SU-DHL-6 (cell line): Measurements from ENCODE around the gene CMTM7.

Experiments used
- H2AFZ ChIP-seq: fragments of 200-600 bp; sonication (generic); 2 replicates; pipeline ENCODE4 v1.6.1; 2014; ENCODE audit warnings: low read depth, mild to moderate bottlenecking, moderate library complexity, mixed read lengths, antibody characterized with exemption, low read length; ENCODE audit not compliant: severe bottlenecking
- H3F3A ChIP-seq: fragments of 200-600 bp; shearing (Covaris generic); 2 replicates; pipeline ENCODE4 v1.6.0; 2016; ENCODE audit warnings: antibody characterized with exemption, mild to moderate bottlenecking; ENCODE audit not compliant: insufficient read depth
- H3K27ac ChIP-seq: fragments of 200-600 bp; sonication (generic); 2 replicates; pipeline ENCODE4 v1.5.1; 2016; ENCODE audit warnings: low read depth, mild to moderate bottlenecking, low read length, moderate library complexity, mixed read lengths
- H3K27me3 ChIP-seq: fragments of 200-600 bp; sonication (generic), shearing (Covaris generic); 2 replicates; pipeline ENCODE4 v1.6.0; 2014; ENCODE audit warnings: mild to moderate bottlenecking, low read length
- H3K36me3 ChIP-seq: fragments of 200-600 bp; sonication (generic); 2 replicates; pipeline ENCODE4 v1.6.1; 2014; ENCODE audit warnings: mild to moderate bottlenecking, low read length, mixed read lengths
- H3K4me2 ChIP-seq: fragments of 300-600, 200-600 bp; shearing (Covaris generic), sonication (generic); 2 replicates; pipeline ENCODE4 v1.6.0; 2014; ENCODE audit warnings: low read length, low read depth, mild to moderate bottlenecking; ENCODE audit not compliant: poor library complexity, severe bottlenecking
- H3K4me3 ChIP-seq: fragments of 200-600 bp; sonication (generic); 2 replicates; pipeline ENCODE4 v1.5.1; 2014; ENCODE audit warnings: antibody characterized with exemption, low read length, mild to moderate bottlenecking, mixed read lengths; ENCODE audit not compliant: insufficient read depth, poor library complexity, severe bottlenecking
- H3K79me2 ChIP-seq: fragments of 200-600 bp; sonication (generic); 2 replicates; pipeline ENCODE4 v1.6.1; 2014; ENCODE audit warnings: mild to moderate bottlenecking, low read length, moderate library complexity; ENCODE audit not compliant: insufficient read depth
- H3K9ac ChIP-seq: fragments of 200-600 bp; sonication (generic); 2 replicates; pipeline ENCODE4 v1.7.0; 2014; ENCODE audit warnings: mild to moderate bottlenecking, low read length
- H3K9me2 ChIP-seq: fragments of 200-600 bp; sonication (generic); replicated peaks from 2 replicates; pipeline ENCODE4 v1.6.1; 2014; ENCODE audit warnings: low read length; ENCODE audit not compliant: insufficient read depth
- H3K9me3 ChIP-seq: fragments of 200-600 bp; sonication (generic); 2 replicates; pipeline ENCODE4 v1.6.1; 2014; ENCODE audit warnings: low read length, mixed read lengths; ENCODE audit not compliant: insufficient read depth
- H4K20me1 ChIP-seq: fragments of 200-600 bp; sonication (generic); 2 replicates; pipeline ENCODE4 v1.6.1; 2014; ENCODE audit warnings: low read depth, mild to moderate bottlenecking, antibody characterized with exemption, low read length, moderate library complexity, mixed read lengths
- EZH2phosphoT487 ChIP-seq: fragments of 200-600 bp; sonication (generic), shearing (Covaris generic); conservative IDR thresholded peaks from 2 replicates; pipeline ENCODE4 v1.6.1; 2018; ENCODE audit warnings: mild to moderate bottlenecking, antibody characterized with exemption, low read length, moderate library complexity, mixed read lengths
- TF ChIP-seq, protein P1 (sequence below): fragments of 200-600 bp; sonication (generic); IDR thresholded peaks from one replicate; pipeline ENCODE4 v1.5.1; 2017; ENCODE audit warnings: antibody characterized with exemption, mild to moderate bottlenecking, low read length, moderate library complexity; ENCODE audit not compliant: insufficient read depth, poor library complexity, severe bottlenecking

Gene CMTM7

DNA sequence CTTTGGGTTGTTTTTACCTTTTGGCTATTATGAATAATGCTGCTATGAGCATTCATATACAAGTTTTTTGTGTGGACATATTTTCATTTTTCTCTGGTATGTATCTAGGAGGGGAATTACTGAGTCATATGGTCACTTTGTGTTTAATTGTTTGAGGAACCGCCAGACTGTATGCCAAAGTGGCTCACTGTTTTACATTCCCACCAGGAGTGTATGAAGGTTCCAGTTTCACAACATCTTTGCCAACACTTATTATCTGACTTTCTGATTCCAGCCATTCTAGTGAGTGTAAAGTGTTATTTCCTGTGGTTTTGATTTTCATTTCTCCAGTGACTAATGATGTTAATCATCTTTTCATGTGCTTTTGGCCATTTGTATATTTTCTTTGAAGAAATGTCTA, 51.8 kb downstream of the CMTM7 start:
- Histone ChIP-seq H3K27ac (no peak overlapping the region), H3K9me3 (no peaks in the 10 kb centered on the region), H3K4me2 (no peak overlapping the region), H4K20me1 (no peaks in the 10 kb centered on the region; the same call in 1 of the 2 replicates), H3F3A (no peaks in the 10 kb centered on the region), H3K27me3 (no peaks in the 10 kb centered on the region), H2AFZ (no peak overlapping the region), H3K79me2 (no peaks in the 10 kb centered on the region), H3K36me3 (no peaks in the 10 kb centered on the region), H3K4me3 (no peak overlapping the region), H3K9ac (no peak overlapping the region), H3K9me2 (no peaks in the 10 kb centered on the region)
- TF ChIP-seq, protein P1, sequence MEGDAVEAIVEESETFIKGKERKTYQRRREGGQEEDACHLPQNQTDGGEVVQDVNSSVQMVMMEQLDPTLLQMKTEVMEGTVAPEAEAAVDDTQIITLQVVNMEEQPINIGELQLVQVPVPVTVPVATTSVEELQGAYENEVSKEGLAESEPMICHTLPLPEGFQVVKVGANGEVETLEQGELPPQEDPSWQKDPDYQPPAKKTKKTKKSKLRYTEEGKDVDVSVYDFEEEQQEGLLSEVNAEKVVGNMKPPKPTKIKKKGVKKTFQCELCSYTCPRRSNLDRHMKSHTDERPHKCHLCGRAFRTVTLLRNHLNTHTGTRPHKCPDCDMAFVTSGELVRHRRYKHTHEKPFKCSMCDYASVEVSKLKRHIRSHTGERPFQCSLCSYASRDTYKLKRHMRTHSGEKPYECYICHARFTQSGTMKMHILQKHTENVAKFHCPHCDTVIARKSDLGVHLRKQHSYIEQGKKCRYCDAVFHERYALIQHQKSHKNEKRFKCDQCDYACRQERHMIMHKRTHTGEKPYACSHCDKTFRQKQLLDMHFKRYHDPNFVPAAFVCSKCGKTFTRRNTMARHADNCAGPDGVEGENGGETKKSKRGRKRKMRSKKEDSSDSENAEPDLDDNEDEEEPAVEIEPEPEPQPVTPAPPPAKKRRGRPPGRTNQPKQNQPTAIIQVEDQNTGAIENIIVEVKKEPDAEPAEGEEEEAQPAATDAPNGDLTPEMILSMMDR, result no peak
- no peak for TF ChIP-seq EZH2phosphoT487

DNA sequence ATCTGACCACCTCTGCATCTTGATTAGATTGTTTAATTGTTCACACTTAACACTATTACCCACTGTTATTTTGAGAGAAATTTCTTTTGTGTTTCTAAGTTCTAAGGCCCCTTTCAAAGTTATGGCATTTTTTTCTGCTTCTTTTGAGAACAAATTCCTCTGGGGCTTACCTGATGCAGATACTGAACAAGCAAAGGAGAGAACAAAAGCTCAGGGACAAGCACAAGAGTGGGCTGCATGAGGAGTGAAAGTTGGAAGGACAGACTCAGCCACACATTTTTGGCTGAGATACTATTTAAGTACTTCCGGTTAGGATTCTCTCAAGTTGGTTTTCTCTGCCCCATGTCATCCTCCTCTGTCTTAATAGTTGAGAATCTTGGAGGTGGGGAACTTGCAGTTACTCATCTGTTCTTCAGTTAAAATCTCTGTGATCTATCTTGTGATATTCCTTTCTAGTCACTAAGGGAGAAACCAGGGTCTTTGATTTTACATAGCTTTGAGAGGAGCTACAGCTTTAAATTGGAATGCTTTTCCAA, 56.3 kb downstream of the CMTM7 start:
- H3K9ac ChIP-seq, result no peak overlapping the region
- no peaks in the 10 kb centered on the region for H3K27me3 ChIP-seq
- no peak for TF ChIP-seq EZH2phosphoT487
- TF ChIP-seq, protein P1, result no peak
- no peaks in the 10 kb centered on the region for H3K36me3 ChIP-seq
- no peaks in the 10 kb centered on the region; the same call in 1 of the 2 replicates for H4K20me1 ChIP-seq
- H2AFZ ChIP-seq, result no peak overlapping the region
- no peaks in the 10 kb centered on the region for H3K79me2 ChIP-seq
- no peaks in the 10 kb centered on the region for H3K9me2 ChIP-seq
- no peak overlapping the region for H3K4me2 ChIP-seq
- H3K9me3 ChIP-seq, result no peaks in the 10 kb centered on the region
- no peak overlapping the region for H3K27ac ChIP-seq
- no peaks in the 10 kb centered on the region for H3F3A ChIP-seq
- no peak overlapping the region for H3K4me3 ChIP-seq

DNA sequence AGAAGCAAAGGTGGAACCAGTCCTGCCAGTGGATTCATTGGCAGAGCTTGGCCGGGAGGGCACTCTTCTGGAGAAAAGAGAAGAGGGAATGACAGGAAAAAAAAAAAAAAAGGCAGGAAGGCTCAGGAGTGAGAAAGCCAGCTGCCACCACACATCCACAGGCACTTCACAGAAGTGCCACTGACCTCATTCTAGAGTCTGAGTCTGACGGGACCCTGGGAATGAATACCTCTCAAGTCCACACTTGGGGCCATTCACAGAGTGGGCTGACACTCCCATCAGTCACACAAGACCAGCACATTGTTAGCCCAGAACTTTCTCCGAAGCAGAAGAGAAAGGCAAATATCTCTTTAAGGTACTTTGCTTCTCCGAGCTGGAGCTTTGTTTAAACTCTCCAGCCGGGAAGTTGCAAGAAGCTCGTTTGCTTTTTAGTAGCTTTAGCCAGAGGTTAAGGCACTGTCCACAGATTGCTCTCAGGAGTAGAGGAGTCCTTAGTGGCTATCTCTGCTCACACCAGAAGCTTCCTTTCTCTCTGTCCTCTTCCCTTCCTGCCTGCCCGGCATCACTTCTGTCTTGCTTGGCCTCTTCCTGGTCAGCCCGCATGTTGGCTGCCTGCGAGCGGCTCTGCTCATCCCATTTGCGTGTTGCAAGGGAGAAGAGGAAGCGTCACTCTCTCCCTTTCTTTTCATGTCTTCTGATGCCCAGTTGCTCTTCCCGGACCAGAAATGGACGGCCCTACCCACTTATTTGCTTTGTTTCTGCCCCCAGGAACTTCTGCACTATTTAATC, 57.2 kb downstream of the CMTM7 start:
- Histone ChIP-seq H3K9me3 (no peaks in the 10 kb centered on the region), H3K27me3 (no peaks in the 10 kb centered on the region), H3K27ac (no peak overlapping the region), H3K79me2 (no peaks in the 10 kb centered on the region), H3K4me3 (no peak overlapping the region), H4K20me1 (no peaks in the 10 kb centered on the region; the same call in 1 of the 2 replicates), H3F3A (no peaks in the 10 kb centered on the region), H2AFZ (no peak overlapping the region), H3K9me2 (no peaks in the 10 kb centered on the region), H3K4me2 (no peak overlapping the region), H3K36me3 (no peaks in the 10 kb centered on the region), H3K9ac (no peak overlapping the region)
- no peak for TF ChIP-seq EZH2phosphoT487
- TF ChIP-seq, protein P1, result no peak
